Renal cortex interstitium (tissue), 11 donors: ENCODE data around the gene STMN3. TPM values are rescaled to one million over a fixed set of nuclear protein-coding genes. Genes with fewer than 3 reads are reported as not detected.
"Not testable (repeated sequence)": the region's sequence is repeated elsewhere in the genome, so short reads cannot be mapped to it uniquely, and the experiment has no call there.

Experiments
- DNase-seq, 11 donors: peaks; one replicate each; pipeline ENCODE4 v3.0.0-alpha.2; 2013; ENCODE audit warnings: low read depth in 9 of 11, low spot score in 4 of 11; ENCODE audit errors: extremely low read depth in 1 of 11
- polyA plus RNA-seq, 3 donors: library from polyadenylated mRNA; unstranded; fragments of 120-200 nt; gene quantifications; one replicate each; pipeline ENCODE4 v1.2.1, GENCODE V29; 2013; ENCODE audit not compliant: insufficient read length in 3 of 3

The STMN3 gene
- polyA plus RNA-seq, 3 donors: 20.7 to 36.7 (median 32.5) TPM

- no peak for DNase-seq
Measured at GRCh38 chr20:63686094-63686491, 32.9 kb upstream of the STMN3 start.

GRCh38 chr20:63685269-63686026 is 32.2 kb upstream of the STMN3 start:
- DNase-seq: no peak

- no peak for DNase-seq
Measured at GRCh38 chr20:63682384-63683139, 29.3 kb upstream of the STMN3 start.

GRCh38 chr20:63681609-63682142 is 28.5 kb upstream of the STMN3 start:
- DNase-seq: no peak

- DNase-seq: no peak
Measured at GRCh38 chr20:63680857-63681608, 27.8 kb upstream of the STMN3 start.

GRCh38 chr20:63680427-63680826 is 27.2 kb upstream of the STMN3 start:
- DNase-seq: no peak

GRCh38 chr20:63679799-63680305 is 26.6 kb upstream of the STMN3 start:
- no peak for DNase-seq

- no peak for DNase-seq
Measured at GRCh38 chr20:63678667-63679465, 25.6 kb upstream of the STMN3 start.

GRCh38 chr20:63678071-63678470 is 24.8 kb upstream of the STMN3 start:
- no peak for DNase-seq

GRCh38 chr20:63675681-63676368 is 22.6 kb upstream of the STMN3 start:
- no peak for DNase-seq

GRCh38 chr20:63673951-63674350 is 20.7 kb upstream of the STMN3 start:
- no peak for DNase-seq

- no peak for DNase-seq
Measured at GRCh38 chr20:63672666-63673065, 19.4 kb upstream of the STMN3 start.

GRCh38 chr20:63671695-63672094 is 18.5 kb upstream of the STMN3 start:
- DNase-seq: not testable (repeated sequence)

- DNase-seq: no peak
Measured at GRCh38 chr20:63668351-63668750, 15.1 kb upstream of the STMN3 start.

GRCh38 chr20:63667858-63668257 is 14.6 kb upstream of the STMN3 start:
- no peak for DNase-seq

- no peak for DNase-seq
Measured at GRCh38 chr20:63665708-63666107, 12.5 kb upstream of the STMN3 start.

GRCh38 chr20:63664861-63665594 is 11.8 kb upstream of the STMN3 start:
- no peak for DNase-seq
